Cardiac fibroblast (primary cell): ENCODE results near the gene COMMD9.

Experiments
- DNase-seq, 2 donors: peaks; one replicate each; pipeline versions ENCODE4 v3.0.0 to v3.0.0-alpha.2; 2010; ENCODE audit warnings: low read depth in 2 of 2
- H3K4me3 ChIP-seq, 2 donors: replicated peaks in 1 of 2; 1 replicate in 1 of 2; 2 replicates in 1 of 2; pipeline ENCODE4 v1.5.1; 2011; ENCODE audit warnings: low read depth in 2 of 2, low read length in 2 of 2, mild to moderate bottlenecking in 2 of 2, moderate library complexity in 1 of 2
- CTCF ChIP-seq: IDR thresholded peaks from one replicate; pipeline ENCODE4 v1.5.1; 2011; ENCODE audit warnings: low read depth, mild to moderate bottlenecking, low read length, inconsistent platforms

Gene COMMD9

GRCh38 chr11:36278531-36279282, 10.5 kb downstream of the COMMD9 start:
- no peak overlapping the region for H3K4me3 ChIP-seq
- DNase-seq: no peak
- no peak for TF ChIP-seq CTCF

- no peak for TF ChIP-seq CTCF
- H3K4me3 ChIP-seq: no peak overlapping the region
- no peak for DNase-seq
Observed at GRCh38 chr11:36274414-36274813, 14.8 kb downstream of the COMMD9 start.

DNA sequence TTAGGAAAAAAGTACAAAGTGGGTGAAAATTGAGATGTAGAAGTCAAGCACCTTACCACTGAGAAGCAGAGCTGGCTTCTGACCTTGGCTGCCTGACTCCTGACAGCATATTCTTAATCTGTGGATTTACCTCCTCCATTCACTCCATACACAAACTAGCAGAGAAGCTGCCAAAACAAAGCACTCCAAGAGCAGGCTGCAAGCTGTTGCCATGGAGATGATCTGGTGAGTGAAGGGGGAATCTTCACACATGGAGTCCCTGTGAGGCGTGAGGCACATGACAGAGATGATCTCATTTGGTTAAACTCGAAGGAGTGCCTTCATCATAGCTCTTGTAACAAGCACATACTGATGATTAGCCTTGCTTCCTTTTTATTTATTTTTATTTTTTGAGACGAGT, 16.1 kb downstream of the COMMD9 start:
- no peak for DNase-seq
- H3K4me3 ChIP-seq: no peak overlapping the region
- no peak for TF ChIP-seq CTCF

DNA sequence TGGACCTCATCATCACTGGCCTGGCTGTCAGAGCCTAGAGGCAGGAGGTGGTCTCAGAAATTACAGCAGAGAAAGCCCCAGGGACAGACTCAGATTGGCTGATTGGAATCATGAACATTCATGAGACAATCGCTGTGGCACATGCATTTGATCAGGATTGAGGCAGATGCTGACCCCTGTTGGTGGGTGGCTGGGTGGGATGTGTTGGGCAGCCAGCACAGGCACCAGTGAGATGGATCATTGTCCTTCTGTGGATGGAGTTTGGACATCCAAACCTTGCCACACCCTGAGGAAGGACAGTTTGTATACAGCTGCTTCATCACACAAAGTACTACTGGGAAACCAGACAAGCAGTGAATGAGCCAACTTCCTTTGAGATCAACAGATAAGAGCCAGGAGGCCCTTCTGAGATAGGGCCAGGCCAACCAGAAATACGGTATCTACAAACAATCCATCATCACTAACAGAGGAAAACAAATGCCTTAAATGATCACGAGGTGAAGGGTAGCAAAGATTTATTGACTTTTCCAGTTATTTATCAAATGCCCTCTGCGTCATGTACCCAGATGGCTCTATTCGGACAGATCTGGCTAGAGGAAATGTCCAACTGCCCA, 17.3 kb downstream of the COMMD9 start:
- DNase-seq: no peak
- TF ChIP-seq CTCF: no peak
- no peak overlapping the region for H3K4me3 ChIP-seq

GRCh38 chr11:36270701-36271100, 18.5 kb downstream of the COMMD9 start:
- H3K4me3 ChIP-seq: no peak overlapping the region
- no peak for TF ChIP-seq CTCF

GRCh38 chr11:36268337-36268985, 20.8 kb downstream of the COMMD9 start:
- DNase-seq: no peak
- no peak for TF ChIP-seq CTCF
- H3K4me3 ChIP-seq: no peak overlapping the region

More at GRCh38 chr11:36270701-36271100, 18.5 kb downstream of the COMMD9 start:
- no peak for DNase-seq
